Muscle of leg (tissue), 11 donors: Measurements from ENCODE around the gene SPIRE1. TPM values are rescaled to one million over a fixed set of nuclear protein-coding genes. Genes with fewer than 3 reads are reported as not detected.

ENCODE experiments used
- DNase-seq: peaks from one replicate; pipeline ENCODE4 v3.0.0; 2013
- H3K27ac ChIP-seq: one replicate; pipeline ENCODE4 v1.5.1; 2013; ENCODE audit warnings: mild to moderate bottlenecking, low read length, control low read depth
- H3K27me3 ChIP-seq: one replicate; pipeline ENCODE4 v1.6.1; 2013; ENCODE audit warnings: low read length; ENCODE audit not compliant: control insufficient read depth, insufficient read depth
- H3K36me3 ChIP-seq: one replicate; pipeline ENCODE4 v1.6.1; 2013; ENCODE audit warnings: low read length; ENCODE audit not compliant: control insufficient read depth, insufficient read depth
- H3K4me1 ChIP-seq: one replicate; pipeline ENCODE4 v1.6.1; 2013; ENCODE audit warnings: low read length; ENCODE audit not compliant: control insufficient read depth, insufficient read depth
- H3K4me3 ChIP-seq: one replicate; pipeline ENCODE4 v1.5.1; 2013; ENCODE audit warnings: low read length, control low read depth
- H3K9me3 ChIP-seq: replicated peaks from 2 replicates; pipeline ENCODE4 v1.6.1; 2013; ENCODE audit warnings: low read depth, low read length; ENCODE audit not compliant: control insufficient read depth
- WGBS: methylation state at CpG from one replicate; pipeline ENCODE4 v1.1.5; 2013; ENCODE audit warnings: missing lambda C conversion rate; ENCODE audit not compliant: insufficient coverage; 5-methylcytosine and 5-hydroxymethylcytosine counted together
- polyA plus RNA-seq, 8 donors: library from polyadenylated mRNA; unstranded; fragments of 120-200 nt; gene quantifications; one replicate each; pipeline versions ENCODE4 v1.2.1 to v1.2.3, GENCODE V29; 2013; ENCODE audit warnings: inconsistent platforms in 1 of 8, low replicate concordance in 1 of 8; ENCODE audit not compliant: insufficient read length in 8 of 8, insufficient read depth in 1 of 8
- total RNA-seq: library from RNA; stranded (reverse); fragments of 120-200 nt; gene quantifications from one replicate; pipeline ENCODE4 v1.2.4, GENCODE V29; 2013

Gene SPIRE1
- total and polyA plus RNA-seq, 9 donors = 10.3 to 13.9 (median 12.0) TPM

DNA sequence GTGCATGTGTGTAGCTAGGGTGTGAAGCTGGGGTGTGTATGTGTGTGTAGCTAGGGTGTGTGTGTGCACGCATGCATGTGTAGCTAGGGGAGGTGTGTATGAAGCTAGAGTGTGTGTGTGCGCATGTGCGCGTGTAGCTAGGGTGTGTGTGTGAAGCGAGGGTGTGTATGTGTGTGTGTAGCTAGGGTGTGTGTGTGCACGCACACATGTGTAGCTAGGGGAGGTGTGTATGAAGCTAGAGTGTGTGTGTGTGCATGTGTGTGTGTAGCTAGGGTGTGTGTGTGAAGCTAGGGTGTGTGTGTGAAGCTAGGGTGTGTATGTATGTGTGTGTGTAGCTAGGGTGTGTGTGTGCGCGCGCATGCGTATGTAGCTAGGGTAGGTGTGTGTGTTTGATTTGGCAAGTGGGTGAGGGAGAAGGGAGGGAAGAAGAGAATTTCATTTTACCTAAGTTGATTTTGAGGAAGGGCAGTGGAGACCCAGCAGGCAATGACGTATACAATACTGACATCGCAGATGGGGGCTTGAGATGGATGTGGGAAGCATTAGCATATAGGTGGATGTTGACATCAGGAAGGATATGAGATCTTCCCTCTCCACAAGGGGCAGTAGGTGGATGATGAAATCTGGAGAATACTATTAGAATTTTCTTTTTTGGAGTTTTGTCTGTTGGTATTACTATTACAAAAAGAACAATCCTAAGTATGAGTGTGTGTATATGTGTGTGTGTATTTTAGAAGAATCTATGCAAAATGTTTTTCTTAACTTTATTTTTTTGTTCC is 179.4 kb downstream of the SPIRE1 start:
- DNase-seq = no peak

DNA sequence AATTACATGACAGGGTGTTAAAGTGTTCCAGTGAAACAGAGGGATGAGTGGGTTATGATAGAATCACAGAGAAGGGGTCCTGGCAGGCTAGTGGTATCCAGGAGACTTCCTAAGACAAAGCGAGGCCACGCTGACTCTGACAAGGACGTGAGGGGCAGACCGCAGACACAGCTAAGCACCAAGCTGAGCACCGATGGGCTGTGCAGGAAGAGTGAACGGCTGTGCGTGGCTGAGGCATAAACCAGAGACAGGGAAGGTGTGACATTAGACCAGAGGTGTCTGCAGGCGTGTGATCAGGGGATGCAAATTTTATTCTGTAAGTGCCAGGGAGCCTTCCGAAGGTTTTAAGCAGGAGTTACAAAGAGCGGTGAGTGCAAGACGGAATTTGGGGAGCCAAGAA is 180.3 kb downstream of the SPIRE1 start:
- 89% methylated on average over 11 of the region's 11 CpGs for WGBS
- no peaks in the 10 kb centered on the region for H3K4me1 ChIP-seq

More for the DNA sequence above, 179.4 kb downstream of the SPIRE1 start:
- Histone ChIP-seq H3K27me3 (no peaks in the 10 kb centered on the region), H3K4me1 (no peaks in the 10 kb centered on the region), H3K36me3 (peaks cover 12% of the 10 kb centered on the region), H3K9me3 (no peaks in the 10 kb centered on the region), H3K4me3 (no peak overlapping the region), H3K27ac (no peak overlapping the region)
- WGBS = 96% methylated on average over 12 of the region's 12 CpGs

DNA sequence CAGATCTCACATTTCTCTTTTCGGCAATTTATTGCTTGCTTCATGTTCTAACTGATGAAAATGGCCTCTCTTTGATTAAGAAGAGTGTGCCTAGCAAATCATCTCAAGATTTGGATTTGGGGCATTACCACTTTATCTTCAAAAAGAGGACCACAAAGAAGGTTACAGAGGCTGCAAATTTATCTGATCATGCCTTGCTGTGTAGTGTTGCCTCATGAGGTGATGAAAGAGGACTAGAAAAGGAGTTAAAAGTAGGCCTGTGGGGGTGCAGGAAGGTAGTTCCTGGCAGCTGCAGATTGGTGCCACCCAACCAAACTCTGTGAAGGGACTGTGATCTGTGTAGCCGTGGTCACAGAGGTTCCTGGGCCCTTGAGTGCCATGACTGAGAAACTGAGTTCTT is 181.0 kb downstream of the SPIRE1 start:
- H3K4me1 ChIP-seq = no peaks in the 10 kb centered on the region
- peaks cover 12% of the 10 kb centered on the region for H3K36me3 ChIP-seq
- H3K27me3 ChIP-seq = no peaks in the 10 kb centered on the region

More for the DNA sequence above, 180.3 kb downstream of the SPIRE1 start:
- Histone ChIP-seq H3K9me3 (no peaks in the 10 kb centered on the region), H3K4me3 (no peak overlapping the region), H3K36me3 (peaks cover 12% of the 10 kb centered on the region), H3K27ac (no peak overlapping the region), H3K27me3 (no peaks in the 10 kb centered on the region)
- no peak for DNase-seq

DNA sequence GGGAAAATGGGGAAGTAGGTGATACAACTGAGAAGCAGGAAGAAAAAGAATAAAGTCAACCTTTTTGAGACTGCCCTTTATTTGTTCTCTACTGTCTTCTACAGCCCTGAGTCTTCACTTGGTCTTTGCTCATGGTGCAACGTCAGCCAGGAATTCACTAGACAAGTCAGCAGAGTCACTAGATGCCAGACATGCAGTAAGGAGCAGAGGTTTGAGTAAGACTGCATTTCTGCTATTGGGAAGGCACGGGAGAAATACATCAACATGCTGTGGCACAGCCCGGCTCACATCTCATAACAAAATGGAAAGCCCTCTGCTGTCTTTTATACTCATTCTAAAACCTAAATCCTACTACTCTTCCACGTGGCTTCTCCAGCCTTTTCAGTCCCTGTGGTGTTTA is 183.0 kb downstream of the SPIRE1 start:
- Histone ChIP-seq H3K27me3 (no peaks in the 10 kb centered on the region), H3K27ac (no peak overlapping the region), H3K4me1 (peaks cover 2% of the 10 kb centered on the region), H3K36me3 (peaks cover 12% of the 10 kb centered on the region), H3K9me3 (no peaks in the 10 kb centered on the region), H3K4me3 (no peak overlapping the region)
- 87% methylated on average over 4 of the region's 4 CpGs for WGBS
- DNase-seq = no peak

More for the DNA sequence above, 181.0 kb downstream of the SPIRE1 start:
- H3K4me3 ChIP-seq = no peak overlapping the region
- no peak overlapping the region for H3K27ac ChIP-seq
- H3K9me3 ChIP-seq = no peaks in the 10 kb centered on the region
- 100% methylated on average over 1 of the region's 2 CpGs for WGBS
- DNase-seq = no peak

DNA sequence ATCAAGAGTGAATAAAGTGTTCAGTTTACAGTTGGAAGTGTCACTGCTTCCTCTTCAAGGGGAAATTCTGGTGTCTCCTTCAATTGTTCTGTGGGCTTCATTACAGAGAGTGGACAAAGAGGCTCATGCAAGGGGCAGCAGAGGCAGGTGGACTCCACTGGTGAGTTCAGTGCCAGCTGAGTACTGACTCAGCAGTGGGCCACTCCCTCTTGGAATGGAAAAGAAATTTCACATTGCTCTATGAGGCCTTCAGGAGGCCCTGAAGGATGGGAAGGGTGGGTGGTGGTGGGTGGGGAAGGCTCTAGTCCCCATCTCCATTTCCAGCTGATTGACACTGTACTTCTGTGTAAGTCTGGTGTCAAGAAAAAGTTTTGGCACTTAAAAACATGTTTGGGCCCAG is 183.8 kb downstream of the SPIRE1 start:
- peaks cover 12% of the 10 kb centered on the region for H3K36me3 ChIP-seq
- H3K4me1 ChIP-seq = peaks cover 2% of the 10 kb centered on the region
- H3K27me3 ChIP-seq = no peaks in the 10 kb centered on the region
- no peak overlapping the region for H3K27ac ChIP-seq
- no peaks in the 10 kb centered on the region for H3K9me3 ChIP-seq
- H3K4me3 ChIP-seq = no peak overlapping the region
- no peak for DNase-seq

DNA sequence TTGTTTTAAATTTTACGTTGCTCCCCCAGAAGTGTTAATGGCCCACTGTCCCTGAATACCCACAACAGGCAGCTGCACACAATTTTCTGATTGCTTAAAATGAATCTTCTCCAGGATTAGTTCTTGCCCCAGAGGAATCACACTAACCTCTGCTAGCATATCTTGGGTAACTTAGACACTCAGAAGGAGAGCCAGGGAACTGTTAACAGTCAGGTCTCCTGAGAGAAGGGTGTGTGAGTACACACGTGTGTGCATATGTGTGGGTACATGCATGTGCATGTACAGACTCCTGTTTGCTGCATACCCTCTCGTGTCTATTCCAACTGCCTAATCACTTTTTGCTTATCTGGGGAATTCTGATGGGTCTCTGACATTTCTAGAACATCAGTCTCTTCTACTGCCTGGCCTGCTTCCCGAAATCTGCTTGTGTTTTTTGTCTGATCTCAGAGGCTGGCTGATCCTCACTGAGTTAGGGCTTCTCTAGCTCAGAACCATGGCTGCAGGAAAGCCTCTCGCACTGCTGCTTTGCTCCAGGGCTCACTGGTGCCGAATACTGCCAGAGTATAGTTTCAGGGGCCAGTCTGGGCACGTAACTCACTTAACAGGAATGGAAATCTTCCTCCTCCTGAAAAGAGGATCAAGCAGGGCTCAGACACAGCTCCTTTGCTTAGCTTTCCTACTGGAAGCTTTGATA is 187.4 kb downstream of the SPIRE1 start:
- no peaks in the 10 kb centered on the region for H3K27me3 ChIP-seq
- no peak overlapping the region for H3K27ac ChIP-seq
- 66% methylated on average over 4 of the region's 7 CpGs for WGBS
- no peaks in the 10 kb centered on the region for H3K9me3 ChIP-seq
- DNase-seq = peak; percentile 76
- no peak overlapping the region for H3K4me3 ChIP-seq
- H3K36me3 ChIP-seq = no peaks in the 10 kb centered on the region
- peaks cover 2% of the 10 kb centered on the region for H3K4me1 ChIP-seq

DNA sequence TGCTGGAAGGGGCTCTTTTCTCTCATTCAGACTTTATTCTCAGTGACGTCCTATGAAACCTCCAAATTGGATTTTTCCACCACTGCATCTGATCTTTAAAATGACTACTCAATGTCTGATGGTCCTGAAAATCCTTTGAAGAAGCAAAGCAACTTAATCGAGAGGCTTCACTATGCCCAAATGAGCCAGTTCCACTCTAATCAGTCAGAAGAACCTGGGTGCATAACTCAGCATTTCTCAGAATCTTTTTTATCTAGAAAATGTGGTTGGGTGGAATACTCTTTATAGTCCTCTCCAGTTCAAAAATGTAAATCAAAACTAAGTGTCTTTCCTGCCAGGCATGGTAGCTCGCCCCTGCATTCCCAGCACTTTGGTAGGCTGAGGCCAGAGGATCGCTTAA is 189.5 kb downstream of the SPIRE1 start:
- H3K4me3 ChIP-seq = no peak overlapping the region
- no peak overlapping the region for H3K27ac ChIP-seq
- WGBS = 85% methylated on average over 3 of the region's 4 CpGs
- no peaks in the 10 kb centered on the region for H3K27me3 ChIP-seq
- H3K4me1 ChIP-seq = peaks cover 2% of the 10 kb centered on the region
- DNase-seq = no peak
- no peaks in the 10 kb centered on the region for H3K9me3 ChIP-seq
- peaks cover 7% of the 10 kb centered on the region for H3K36me3 ChIP-seq

DNA sequence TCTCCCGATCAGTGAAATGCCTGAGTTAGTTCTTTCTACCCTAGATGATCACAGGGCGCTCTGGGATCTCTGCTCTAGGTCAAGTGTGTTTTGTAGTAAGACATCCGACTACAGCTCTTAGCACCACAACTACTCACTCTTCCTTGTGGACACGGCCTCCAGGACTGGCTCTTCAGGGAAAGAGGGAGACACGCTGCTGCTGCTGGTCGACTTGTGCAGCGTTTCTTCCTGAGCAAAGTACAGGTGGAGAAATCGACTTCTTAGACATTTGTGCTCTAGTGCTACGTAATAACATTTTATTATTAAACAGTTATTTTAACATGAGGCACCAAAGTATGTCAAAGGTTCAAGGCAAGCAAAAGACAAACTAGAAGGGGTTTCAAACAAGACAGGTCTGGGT is 193.2 kb downstream of the SPIRE1 start:
- Histone ChIP-seq H3K9me3 (no peaks in the 10 kb centered on the region), H3K4me3 (no peak overlapping the region), H3K36me3 (peaks cover 18% of the 10 kb centered on the region), H3K27ac (no peak overlapping the region), H3K4me1 (no peaks in the 10 kb centered on the region), H3K27me3 (no peaks in the 10 kb centered on the region)
- whole genome bisulfite sequencing = 63% methylated on average over 1 of the region's 9 CpGs
- no peak for DNase-seq

DNA sequence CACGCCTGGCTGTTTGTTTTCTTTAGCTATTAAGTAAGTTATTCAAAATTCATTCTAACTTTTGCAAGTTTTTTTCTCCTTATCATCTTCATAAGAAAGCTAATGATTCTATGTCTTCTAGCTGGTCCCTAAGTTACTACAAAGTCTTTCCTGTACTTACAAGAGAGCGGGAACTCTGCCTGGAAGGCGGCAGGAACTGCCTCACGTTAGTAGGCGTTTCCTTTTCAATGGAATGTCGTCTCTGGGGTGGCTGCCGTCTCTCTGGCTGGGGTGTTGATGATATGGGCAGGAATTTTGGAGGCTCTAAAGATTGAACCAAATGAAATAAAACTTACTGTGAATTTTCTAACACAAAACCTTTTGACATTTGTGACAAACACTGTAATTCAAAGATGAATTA is 194.7 kb downstream of the SPIRE1 start:
- H3K4me1 ChIP-seq = no peaks in the 10 kb centered on the region
- no peaks in the 10 kb centered on the region for H3K9me3 ChIP-seq
- DNase-seq = no peak
- H3K27ac ChIP-seq = no peak overlapping the region
- no CpG with 5 or more reads among the region's 7 CpGs for WGBS
- no peak overlapping the region for H3K4me3 ChIP-seq
- no peaks in the 10 kb centered on the region for H3K27me3 ChIP-seq
- peaks cover 25% of the 10 kb centered on the region for H3K36me3 ChIP-seq

DNA sequence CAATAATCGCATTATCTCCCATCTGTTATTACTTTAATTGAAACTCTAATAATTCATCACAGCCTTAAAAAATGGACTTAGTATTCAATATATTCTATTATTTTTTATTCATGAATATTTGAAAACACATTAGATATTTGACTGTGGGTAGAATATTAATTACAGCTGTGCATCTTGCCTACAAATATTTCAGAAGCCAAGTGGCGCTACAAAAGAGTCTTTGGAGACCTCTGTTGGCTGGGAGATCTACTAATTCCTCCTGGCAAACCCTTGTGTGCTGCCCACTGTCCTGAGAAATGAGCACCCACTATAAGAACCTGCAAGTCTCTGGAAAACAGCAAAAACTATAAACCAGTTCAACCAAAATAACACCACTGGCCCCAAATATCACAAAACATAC is 195.7 kb downstream of the SPIRE1 start:
- DNase-seq = no peak
- Histone ChIP-seq H3K27ac (no peak overlapping the region), H3K4me1 (no peaks in the 10 kb centered on the region), H3K9me3 (no peaks in the 10 kb centered on the region), H3K36me3 (peaks cover 25% of the 10 kb centered on the region), H3K4me3 (no peak overlapping the region), H3K27me3 (no peaks in the 10 kb centered on the region)
- WGBS = 100% methylated on average over 1 of the region's 2 CpGs
